ES-I3 (cell line): ENCODE results near the gene ZNF277.

Experiments used
- H3K36me3 ChIP-seq: 2 replicates; pipeline ENCODE4 v1.6.1; 2013; ENCODE audit warnings: mild to moderate bottlenecking, low read length, control low read depth, moderate library complexity; ENCODE audit not compliant: insufficient read depth
- H3K4me1 ChIP-seq: 2 replicates; pipeline ENCODE4 v1.6.1; 2013; ENCODE audit warnings: mild to moderate bottlenecking, control low read depth, low read length; ENCODE audit not compliant: insufficient read depth
- H3K9ac ChIP-seq: 2 replicates; pipeline ENCODE4 v1.6.1; 2013; ENCODE audit warnings: low read depth, mild to moderate bottlenecking, low read length, moderate library complexity
- H3K9me3 ChIP-seq: 2 replicates; pipeline ENCODE4 v1.6.1; 2013; ENCODE audit warnings: mild to moderate bottlenecking, low read length, moderate library complexity; ENCODE audit not compliant: control insufficient read depth, insufficient read depth

The ZNF277 gene

GRCh38 chr7:112263519-112263918 lies 57.0 kb downstream of the ZNF277 start:
- H3K4me1 ChIP-seq = peaks cover 28% of the 10 kb centered on the region
- H3K9ac ChIP-seq = no peak overlapping the region
- no peaks in the 10 kb centered on the region for H3K36me3 ChIP-seq
- H3K9me3 ChIP-seq = no peaks in the 10 kb centered on the region

- Histone ChIP-seq H3K36me3 (no peaks in the 10 kb centered on the region), H3K4me1 (peaks cover 28% of the 10 kb centered on the region), H3K9ac (no peak overlapping the region), H3K9me3 (no peaks in the 10 kb centered on the region)
Measured at GRCh38 chr7:112266141-112266540, 59.6 kb downstream of the ZNF277 start.

GRCh38 chr7:112266595-112267270 lies 60.2 kb downstream of the ZNF277 start:
- H3K4me1 ChIP-seq = peaks cover 27% of the 10 kb centered on the region
- H3K36me3 ChIP-seq = no peaks in the 10 kb centered on the region
- no peaks in the 10 kb centered on the region for H3K9me3 ChIP-seq
- H3K9ac ChIP-seq = no peak overlapping the region

GRCh38 chr7:112267944-112268691 lies 61.6 kb downstream of the ZNF277 start:
- Histone ChIP-seq H3K9ac (no peak overlapping the region), H3K9me3 (no peaks in the 10 kb centered on the region), H3K4me1 (peaks cover 26% of the 10 kb centered on the region), H3K36me3 (no peaks in the 10 kb centered on the region)

GRCh38 chr7:112271162-112271561 lies 64.7 kb downstream of the ZNF277 start:
- H3K4me1 ChIP-seq = peaks cover 14% of the 10 kb centered on the region
- H3K9me3 ChIP-seq = no peaks in the 10 kb centered on the region
- H3K9ac ChIP-seq = no peak overlapping the region
- H3K36me3 ChIP-seq = no peaks in the 10 kb centered on the region

GRCh38 chr7:112272921-112273561 lies 66.5 kb downstream of the ZNF277 start:
- Histone ChIP-seq H3K4me1 (peaks cover 8% of the 10 kb centered on the region), H3K9me3 (no peaks in the 10 kb centered on the region)

GRCh38 chr7:112279042-112279441 lies 72.5 kb downstream of the ZNF277 start:
- Histone ChIP-seq H3K9me3 (no peaks in the 10 kb centered on the region; the same call in 1 of the 2 replicates), H3K4me1 (no peaks in the 10 kb centered on the region), H3K36me3 (no peaks in the 10 kb centered on the region), H3K9ac (no peak overlapping the region)

More at GRCh38 chr7:112272921-112273561, 66.5 kb downstream of the ZNF277 start:
- no peaks in the 10 kb centered on the region for H3K36me3 ChIP-seq
- no peak overlapping the region for H3K9ac ChIP-seq

GRCh38 chr7:112280267-112280666 lies 73.8 kb downstream of the ZNF277 start:
- Histone ChIP-seq H3K4me1 (no peaks in the 10 kb centered on the region), H3K36me3 (no peaks in the 10 kb centered on the region), H3K9ac (no peak overlapping the region), H3K9me3 (no peaks in the 10 kb centered on the region; the same call in 1 of the 2 replicates)

GRCh38 chr7:112282476-112283188 lies 76.1 kb downstream of the ZNF277 start:
- Histone ChIP-seq H3K9ac (no peak overlapping the region), H3K4me1 (peaks cover 9% of the 10 kb centered on the region; the same call in 1 of the 2 replicates), H3K36me3 (no peaks in the 10 kb centered on the region), H3K9me3 (no peaks in the 10 kb centered on the region; the same call in 1 of the 2 replicates)

- Histone ChIP-seq H3K4me1 (peaks cover 9% of the 10 kb centered on the region; the same call in 1 of the 2 replicates), H3K9me3 (no peaks in the 10 kb centered on the region; the same call in 1 of the 2 replicates)
Measured at GRCh38 chr7:112283382-112283910, 77.0 kb downstream of the ZNF277 start.

GRCh38 chr7:112286250-112287086 lies 80.0 kb downstream of the ZNF277 start:
- H3K9ac ChIP-seq = no peak overlapping the region
- no peaks in the 10 kb centered on the region for H3K36me3 ChIP-seq
- H3K9me3 ChIP-seq = no peaks in the 10 kb centered on the region
- H3K4me1 ChIP-seq = peaks cover 9% of the 10 kb centered on the region; the same call in 1 of the 2 replicates

More at GRCh38 chr7:112283382-112283910, 77.0 kb downstream of the ZNF277 start:
- no peak overlapping the region for H3K9ac ChIP-seq
- H3K36me3 ChIP-seq = no peaks in the 10 kb centered on the region

GRCh38 chr7:112288301-112288700 lies 81.8 kb downstream of the ZNF277 start:
- no peaks in the 10 kb centered on the region for H3K36me3 ChIP-seq
- no peaks in the 10 kb centered on the region for H3K9me3 ChIP-seq
- no peak overlapping the region for H3K9ac ChIP-seq
- H3K4me1 ChIP-seq = peaks cover 9% of the 10 kb centered on the region; the same call in 1 of the 2 replicates

- no peak overlapping the region for H3K9ac ChIP-seq
- no peaks in the 10 kb centered on the region for H3K9me3 ChIP-seq
- H3K36me3 ChIP-seq = no peaks in the 10 kb centered on the region
- peaks cover 9% of the 10 kb centered on the region; the same call in 1 of the 2 replicates for H3K4me1 ChIP-seq
Measured at GRCh38 chr7:112290065-112290464, 83.6 kb downstream of the ZNF277 start.
